Muscle layer of duodenum (tissue), 2 donors: ENCODE measurements around the gene SERF1B.
"Not testable (repeated sequence)": the region's sequence is repeated elsewhere in the genome, so short reads cannot be mapped to it uniquely, and the experiment has no call there.

Source experiments
- H3K27ac ChIP-seq: one replicate; pipeline ENCODE4 v1.7.0; 2013; ENCODE audit warnings: mild to moderate bottlenecking, low read length
- H3K27me3 ChIP-seq: one replicate; pipeline ENCODE4 v1.7.0; 2013; ENCODE audit warnings: low read depth, mild to moderate bottlenecking, control low read depth, low read length
- H3K36me3 ChIP-seq, 2 donors: one replicate each; pipeline ENCODE4 v1.7.0; 2013; ENCODE audit warnings: low read length in 2 of 2, control low read depth in 1 of 2, mild to moderate bottlenecking in 1 of 2; ENCODE audit not compliant: insufficient read depth in 2 of 2, control insufficient read depth in 1 of 2
- H3K4me1 ChIP-seq, 2 donors: one replicate each; pipeline ENCODE4 v1.7.0; 2013; ENCODE audit warnings: low read length in 2 of 2, mild to moderate bottlenecking in 2 of 2, control low read depth in 1 of 2, moderate library complexity in 1 of 2; ENCODE audit not compliant: insufficient read depth in 2 of 2, control insufficient read depth in 1 of 2
- H3K4me3 ChIP-seq, 2 donors: one replicate each; pipeline ENCODE4 v1.7.0; 2013; ENCODE audit warnings: low read length in 2 of 2, low read depth in 1 of 2, mild to moderate bottlenecking in 1 of 2
- H3K9me3 ChIP-seq, 2 donors: one replicate each; pipeline ENCODE4 v1.7.0; 2013; ENCODE audit warnings: low read length in 2 of 2, control low read depth in 1 of 2, mild to moderate bottlenecking in 1 of 2; ENCODE audit not compliant: control insufficient read depth in 1 of 2
- donor health status: healthy.

Gene SERF1B

DNA sequence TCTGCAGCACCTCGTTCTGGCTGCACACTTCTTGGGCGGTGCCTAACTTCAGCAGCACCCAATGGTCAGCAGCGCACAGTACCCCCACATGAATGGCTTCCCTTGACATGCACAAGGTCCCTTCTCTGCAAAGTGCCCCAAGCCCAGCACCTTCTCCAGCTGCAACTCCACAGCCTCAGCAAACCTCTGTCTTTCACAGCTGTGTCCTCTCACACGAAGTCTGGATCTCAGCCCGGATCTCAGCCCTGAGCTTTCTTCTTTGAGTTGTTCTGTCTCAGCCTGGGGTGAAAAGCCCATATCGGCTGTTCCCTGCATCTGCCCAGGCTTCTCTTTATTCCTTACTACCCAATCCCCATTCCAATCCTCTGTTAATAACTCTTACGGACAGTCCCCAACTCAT lies 66.7 kb downstream of the SERF1B start:
- H3K27me3 ChIP-seq, H3K27ac ChIP-seq, H3K4me1 ChIP-seq, H3K4me3 ChIP-seq, H3K9me3 ChIP-seq, H3K36me3 ChIP-seq: not testable (repeated sequence)
